Fibroblast of upper back skin (primary cell): Measurements from ENCODE around the gene PTTG1IP.
"Not testable (repeated sequence)": the region's sequence is repeated elsewhere in the genome, so short reads cannot be mapped to it uniquely, and the experiment has no call there.

ENCODE experiments used
- DNase-seq: peaks from one replicate; pipeline ENCODE4 v3.0.0-alpha.2; 2013

Gene PTTG1IP

GRCh38 chr21:44873356-44874239 lies at the start of gene PTTG1IP:
Gene PTTG1IP, minus strand, starts transcription at chr21:44873690. Its CDS starts 74 bp downstream, at chr21:44873616.
- peak; percentile 97 for DNase-seq

GRCh38 chr21:44921928-44922327 lies 48.4 kb upstream of the PTTG1IP start:
- no peak for DNase-seq

DNA sequence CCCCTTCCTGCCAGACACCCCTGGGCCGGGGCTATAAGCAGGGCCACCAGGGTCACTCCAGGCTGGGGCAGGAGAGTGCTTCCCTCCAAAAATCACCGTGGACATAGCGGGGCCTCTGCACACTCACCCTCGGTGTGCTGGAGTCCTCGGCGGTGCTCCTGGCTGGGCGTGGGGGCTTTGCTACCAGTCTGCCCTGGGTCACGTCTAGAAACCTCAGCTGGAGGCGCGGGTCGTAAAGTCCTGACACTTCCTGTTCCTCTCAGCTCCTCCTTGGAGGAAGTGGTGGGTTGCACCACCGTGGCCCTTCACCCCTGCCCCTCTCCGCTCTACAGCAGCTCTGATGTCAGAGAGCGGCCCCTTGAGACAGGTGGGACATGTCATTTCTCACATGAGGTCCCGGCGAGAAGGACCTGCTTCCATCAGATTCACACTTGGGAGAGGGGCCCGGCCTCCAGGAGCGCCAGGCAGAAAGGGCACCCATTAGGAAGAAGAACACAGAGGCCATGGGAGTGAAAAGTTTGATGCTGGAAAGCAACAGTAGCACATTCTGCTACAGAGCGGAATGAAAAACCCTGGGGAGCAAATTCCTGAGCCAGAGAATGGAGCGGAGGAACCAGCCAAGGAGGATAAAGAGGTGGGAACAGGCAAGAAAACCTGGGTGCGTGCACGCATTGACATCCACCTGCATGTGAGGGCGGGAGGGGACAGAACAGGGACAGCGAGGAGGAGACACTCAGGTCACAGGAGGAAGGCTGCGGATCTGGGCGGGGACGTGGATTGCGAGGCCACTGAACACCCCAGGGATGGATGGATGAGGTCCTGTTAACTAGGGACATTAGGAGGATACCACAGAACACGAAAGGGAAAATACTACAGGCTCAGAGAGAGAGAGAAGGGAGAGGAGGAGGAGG lies 47.5 kb upstream of the PTTG1IP start, which contains the start of gene ITGB2:
Gene ITGB2 (minus strand): TSS at position 206 of the 911 bp plus-strand sequence. CDS start 10,117 bp downstream, outside the sequence.
- DNase-seq: no peak

GRCh38 chr21:44919913-44920693 lies 46.6 kb upstream of the PTTG1IP start:
- no peak for DNase-seq

DNA sequence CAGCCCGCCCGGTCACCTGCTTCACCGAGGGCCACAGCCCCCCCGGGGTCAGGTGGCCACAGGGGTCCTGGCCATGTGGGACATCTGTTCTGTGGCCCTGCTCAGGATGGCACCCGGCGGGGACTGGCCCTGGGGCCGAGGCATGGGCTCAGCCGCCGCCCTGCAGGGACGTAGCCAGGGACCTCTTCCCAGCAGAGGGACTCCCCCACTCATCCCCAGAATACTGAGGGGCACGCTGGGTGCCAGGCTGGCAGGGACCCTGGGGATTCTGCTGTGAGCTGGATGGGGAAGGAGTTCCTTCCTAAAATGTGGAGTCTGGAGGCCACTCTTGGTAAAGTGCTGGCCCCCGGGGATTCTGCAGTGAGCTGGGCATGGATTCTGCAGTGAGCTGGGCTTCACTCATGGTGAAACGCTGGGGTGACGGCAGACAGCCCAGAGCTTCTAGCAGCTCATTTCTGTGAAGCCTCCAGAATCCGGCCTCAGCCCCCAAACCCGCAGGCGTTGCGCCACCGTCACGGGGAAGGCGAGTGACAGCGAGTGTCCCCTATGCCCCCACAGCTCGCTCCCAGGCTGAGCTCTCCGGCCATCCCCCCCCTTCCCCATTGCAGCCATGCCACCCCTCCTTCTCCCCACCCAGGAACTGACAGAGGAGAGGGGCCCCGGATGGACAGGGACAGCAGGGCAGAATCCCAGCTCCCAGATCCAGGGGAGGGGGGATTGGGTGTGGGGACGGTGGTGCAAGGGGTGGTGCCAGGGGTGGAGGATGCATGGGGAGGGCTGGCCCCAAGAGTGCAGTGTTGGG lies 45.8 kb upstream of the PTTG1IP start:
- DNase-seq: no peak

DNA sequence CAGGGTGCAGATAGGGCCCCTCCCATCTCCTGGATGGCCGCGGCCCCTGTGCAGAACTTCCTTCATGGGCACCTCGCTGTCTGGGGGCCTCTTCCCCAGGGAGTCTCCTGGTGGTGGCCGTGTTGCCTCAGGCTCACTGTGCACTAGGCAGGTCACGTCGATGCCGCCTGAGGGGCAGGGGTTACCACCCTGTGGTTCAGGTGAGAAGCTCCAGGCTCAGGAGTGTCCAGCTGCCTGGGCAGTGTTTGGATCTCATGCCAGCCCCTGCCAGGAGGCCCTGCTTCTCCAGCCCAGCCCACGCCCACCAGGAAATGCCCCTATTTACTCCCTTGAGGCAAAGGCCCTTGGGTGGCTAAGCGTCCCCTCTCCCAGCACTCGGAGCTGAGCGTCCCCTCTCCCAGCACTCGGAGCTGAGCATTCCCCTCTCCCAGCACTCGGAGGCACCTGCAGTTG lies 45.1 kb upstream of the PTTG1IP start:
- DNase-seq: no peak

DNA sequence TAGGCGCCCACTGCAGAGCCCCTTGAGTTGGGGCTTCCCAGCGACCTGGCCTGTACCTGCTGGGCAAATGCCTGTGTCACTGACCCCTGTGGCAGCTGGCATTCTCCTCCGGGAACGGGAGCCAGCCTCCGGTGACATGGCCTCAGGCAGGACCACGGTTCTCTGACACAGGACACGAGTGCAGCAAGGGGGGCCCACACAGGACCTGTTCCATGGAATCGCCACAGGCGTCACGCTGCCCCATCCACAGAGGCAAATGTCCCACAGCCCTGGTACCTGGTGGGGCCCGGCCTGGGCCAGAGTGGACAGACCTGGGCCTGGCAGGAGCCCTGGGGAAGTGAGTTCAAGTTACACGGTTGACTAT lies 44.6 kb upstream of the PTTG1IP start:
- no peak for DNase-seq

- no peak for DNase-seq
Observed at GRCh38 chr21:44917446-44918106, 44.1 kb upstream of the PTTG1IP start.

- peak; percentile 31 for DNase-seq
Observed at GRCh38 chr21:44916965-44917364, 43.5 kb upstream of the PTTG1IP start.

DNA sequence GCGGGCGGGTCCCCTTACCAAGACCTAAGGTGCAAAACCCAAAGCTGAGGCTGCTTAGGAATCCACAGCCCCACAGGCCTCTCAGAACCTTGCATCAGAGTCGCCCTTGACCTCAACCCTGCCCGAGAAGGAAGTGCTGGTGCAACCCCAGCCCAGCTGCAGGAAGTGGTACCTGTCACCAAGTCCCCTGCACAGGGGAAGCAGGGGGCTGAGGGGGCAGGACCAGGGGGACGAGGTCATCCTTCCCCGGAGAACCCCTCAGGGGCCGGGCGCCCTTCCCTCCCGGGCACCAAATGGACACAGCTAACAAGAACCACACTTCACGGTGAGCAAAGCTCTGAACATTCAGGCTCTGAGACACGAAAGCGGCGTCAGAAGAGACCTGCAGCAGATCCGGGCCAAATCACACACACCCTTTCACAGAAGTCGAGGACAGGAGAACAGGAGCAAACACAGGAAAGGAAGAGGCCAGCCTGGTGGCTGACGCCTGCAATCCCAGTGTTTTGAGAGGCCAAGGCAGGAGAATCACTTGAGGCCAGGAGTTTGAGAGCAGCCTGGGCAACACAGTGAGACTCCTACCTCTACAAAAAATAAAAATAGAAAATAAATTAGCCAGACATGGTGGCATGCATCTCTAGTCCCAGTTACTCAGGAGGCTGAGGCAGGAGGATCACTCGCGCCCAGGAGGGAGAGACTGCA lies 40.8 kb upstream of the PTTG1IP start:
- DNase-seq: no peak

DNA sequence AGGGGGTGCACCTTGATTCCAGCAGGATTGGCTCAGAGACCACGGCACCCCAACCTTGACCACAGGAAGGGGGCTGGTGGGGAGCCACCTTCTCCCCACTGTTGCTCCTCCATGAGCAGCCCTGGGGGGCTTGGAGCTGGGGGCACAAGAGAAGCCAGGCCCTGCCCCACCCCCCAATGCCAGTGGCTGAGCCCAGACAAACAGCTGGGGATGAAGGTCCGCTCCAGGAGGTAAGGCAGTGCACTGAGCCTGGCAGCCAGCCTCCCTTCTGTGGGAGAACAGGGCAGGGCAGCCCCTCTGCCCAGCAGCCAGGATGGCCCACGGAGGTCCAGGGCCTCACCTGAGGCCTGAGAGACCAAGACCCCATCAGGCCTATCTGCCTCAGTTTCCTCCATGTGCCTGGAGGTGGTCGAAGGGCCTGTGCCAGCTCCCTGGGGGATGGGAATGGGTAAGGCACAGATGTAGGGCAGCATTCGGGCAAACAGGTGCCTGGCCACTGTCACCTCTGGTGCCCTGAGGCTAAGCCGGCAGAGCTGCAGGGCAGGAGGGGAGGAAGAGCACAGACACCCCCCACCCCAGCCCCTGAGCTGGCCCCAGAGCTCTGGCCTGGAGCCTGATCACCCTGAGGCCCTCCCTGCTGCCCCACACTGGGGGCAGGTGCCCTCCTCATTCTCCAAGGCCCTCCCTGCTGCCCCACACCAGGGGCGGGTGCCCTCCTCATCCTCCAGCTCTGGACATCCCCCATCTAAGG lies 40.1 kb upstream of the PTTG1IP start:
- DNase-seq: no peak

- not testable (repeated sequence) for DNase-seq
Observed at GRCh38 chr21:44912506-44913412, 39.3 kb upstream of the PTTG1IP start.

- DNase-seq: no peak
Observed at GRCh38 chr21:44912158-44912473, 38.6 kb upstream of the PTTG1IP start.

DNA sequence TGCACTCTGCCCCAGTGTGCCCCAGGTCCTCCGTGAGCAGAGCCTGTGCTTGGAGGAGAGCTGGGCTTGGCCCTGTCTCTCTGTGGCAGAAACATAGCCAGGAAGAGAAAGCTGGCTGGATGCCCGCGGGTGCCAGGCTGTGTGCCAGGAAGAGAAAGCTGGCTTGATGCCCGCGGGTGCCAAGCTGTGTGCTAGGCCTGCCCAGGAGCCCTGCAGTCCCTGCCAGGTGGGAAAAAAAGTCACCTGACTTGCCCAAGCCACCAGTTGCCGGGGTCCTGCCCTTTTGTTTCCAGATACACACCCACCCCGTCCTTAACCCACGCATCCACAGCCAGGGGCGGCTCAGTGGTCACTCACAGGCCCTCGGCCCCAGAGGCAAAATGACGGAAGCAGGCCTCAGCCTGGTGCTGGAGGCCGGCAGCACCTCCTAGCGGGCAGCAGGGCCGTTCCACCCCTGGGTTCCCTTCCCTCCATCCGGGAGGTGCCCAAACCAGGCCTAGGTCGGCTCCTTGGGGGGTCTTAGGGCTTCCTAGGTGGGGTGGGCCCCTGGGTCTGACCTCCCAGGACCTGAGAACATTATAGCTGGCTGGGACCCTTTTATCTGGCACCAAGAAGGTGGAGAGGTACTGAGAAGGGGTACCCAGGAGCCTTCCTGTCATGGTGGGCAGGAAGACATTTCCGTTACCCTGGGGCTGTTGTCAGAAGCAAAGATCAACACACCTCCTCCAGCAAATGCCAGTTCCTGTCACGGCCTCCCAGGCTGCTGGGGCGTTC lies 38.1 kb upstream of the PTTG1IP start:
- no peak for DNase-seq

- no peak for DNase-seq
Observed at GRCh38 chr21:44911068-44911383, 37.5 kb upstream of the PTTG1IP start.

- no peak for DNase-seq
Observed at GRCh38 chr21:44910229-44911067, 37.0 kb upstream of the PTTG1IP start.

GRCh38 chr21:44909719-44910118 lies 36.2 kb upstream of the PTTG1IP start:
- DNase-seq: no peak
